GM21423 (cell line): Measurements from ENCODE around the gene PRDM2.

Source experiments
- ATAC-seq: cut with Tn5 transposase; IDR thresholded peaks from one replicate; pipeline ENCODE4 v1.9.1; 2021; ENCODE audit warnings: mild to moderate bottlenecking, moderate library complexity; ENCODE audit not compliant: unreplicated experiment

The PRDM2 gene

GRCh38 chr1:13783551-13783950 is 83.6 kb downstream of the PRDM2 start:
- no peak for ATAC-seq

- ATAC-seq = no peak
Observed at GRCh38 chr1:13784971-13785370, 85.0 kb downstream of the PRDM2 start.

- ATAC-seq = no peak
Observed at GRCh38 chr1:13786541-13786940, 86.6 kb downstream of the PRDM2 start.

GRCh38 chr1:13788795-13789194 is 88.8 kb downstream of the PRDM2 start:
- ATAC-seq = no peak

GRCh38 chr1:13790290-13791030 is 90.5 kb downstream of the PRDM2 start:
- ATAC-seq = no peak

- no peak for ATAC-seq
Observed at GRCh38 chr1:13792419-13792818, 92.4 kb downstream of the PRDM2 start.

- ATAC-seq = no peak
Observed at GRCh38 chr1:13793088-13793730, 93.2 kb downstream of the PRDM2 start.

- no peak for ATAC-seq
Observed at GRCh38 chr1:13794231-13795187, 94.5 kb downstream of the PRDM2 start.

- no peak for ATAC-seq
Observed at GRCh38 chr1:13797397-13797796, 97.4 kb downstream of the PRDM2 start.

GRCh38 chr1:13798120-13798519 is 98.1 kb downstream of the PRDM2 start:
- no peak for ATAC-seq

GRCh38 chr1:13799502-13800283 is 99.7 kb downstream of the PRDM2 start:
- ATAC-seq = no peak

GRCh38 chr1:13801232-13801631 is 101.2 kb downstream of the PRDM2 start:
- ATAC-seq = no peak

- no peak for ATAC-seq
Observed at GRCh38 chr1:13801655-13802486, 101.9 kb downstream of the PRDM2 start.

GRCh38 chr1:13802782-13803545 is 103.0 kb downstream of the PRDM2 start:
- ATAC-seq = no peak

- no peak for ATAC-seq
Observed at GRCh38 chr1:13803546-13804239, 103.7 kb downstream of the PRDM2 start.

- ATAC-seq = no peak
Observed at GRCh38 chr1:13804240-13804633, 104.2 kb downstream of the PRDM2 start.

GRCh38 chr1:13805431-13805830 is 105.4 kb downstream of the PRDM2 start:
- no peak for ATAC-seq

- no peak for ATAC-seq
Observed at GRCh38 chr1:13806108-13806507, 106.1 kb downstream of the PRDM2 start.
